ENCODE measurements around the gene CBR3.

The CBR3 gene

GRCh38 chr21:36186081-36186480 lies 51.2 kb downstream of the CBR3 start:
- DNase-seq: no peak

GRCh38 chr21:36186506-36187399 lies 51.9 kb downstream of the CBR3 start:
- no peak for DNase-seq

GRCh38 chr21:36188081-36188681 lies 53.3 kb downstream of the CBR3 start:
- peak; percentile 80 to 87 for DNase-seq

GRCh38 chr21:36188937-36189336 lies 54.1 kb downstream of the CBR3 start:
- DNase-seq: no peak

GRCh38 chr21:36190736-36191135 lies 55.9 kb downstream of the CBR3 start:
- peak; percentile 39 to 65 for DNase-seq

GRCh38 chr21:36193200-36193599 lies 58.3 kb downstream of the CBR3 start:
- DNase-seq: no peak

- no peak for DNase-seq
Measured at GRCh38 chr21:36194024-36194423, 59.1 kb downstream of the CBR3 start.

GRCh38 chr21:36195613-36196012 lies 60.7 kb downstream of the CBR3 start:
- DNase-seq: no peak
